HEK293 (cell line): ENCODE data around the gene DTHD1.

ENCODE experiments used
- CTCF ChIA-PET: fragments of 350-600 bp; formaldehyde crosslinking; extraction: SDS; loops from one replicate; lab custom pipeline; 2021; ENCODE audit warnings: antibody characterized with exemption; lab: Yijun Ruan, JAX
- POLR2A ChIA-PET: fragments of 300-600 bp; formaldehyde crosslinking; extraction: SDS; loops from one replicate; lab custom pipeline; 2020; ENCODE audit warnings: antibody characterized with exemption, inconsistent platforms; lab: Yijun Ruan, JAX
- H3K27ac ChIP-seq: fragments of 200-500 bp; sonication (Bioruptor generic); 2 replicates; pipeline ENCODE4 v1.5.1; 2014; ENCODE audit warnings: low read depth, low read length, control low read depth, inconsistent platforms; ENCODE audit errors: extremely low read depth
- H3K36me3 ChIP-seq, 2 experiments: fragments of 200-500 bp in 1 of 2; sonication (Bioruptor generic) in 1 of 2; 1 replicate in 1 of 2; 2 replicates in 1 of 2; pipeline ENCODE4 v1.5.1; 2014 to 2017; ENCODE audit warnings: inconsistent platforms in 2 of 2, low read length in 2 of 2; ENCODE audit not compliant: control insufficient read depth in 2 of 2, insufficient read depth in 1 of 2
- H3K4me1 ChIP-seq: fragments of 200-500 bp; sonication (Bioruptor generic); 2 replicates; pipeline ENCODE4 v1.5.1; 2014; ENCODE audit warnings: mild to moderate bottlenecking, low read length, inconsistent platforms; ENCODE audit not compliant: control insufficient read depth, insufficient read depth
- H3K4me3 ChIP-seq: 2 replicates; pipeline ENCODE4 v1.5.1; 2011; ENCODE audit warnings: low read depth, mild to moderate bottlenecking, control low read depth, low read length, moderate library complexity
- H3K9me3 ChIP-seq: fragments of 200-500 bp; sonication (Bioruptor generic); 2 replicates; pipeline ENCODE4 v1.5.1; 2014; ENCODE audit warnings: low read depth, low read length, inconsistent platforms; ENCODE audit not compliant: control insufficient read depth, insufficient read depth
- HOXD13 ChIP-seq: sonication (generic); formaldehyde crosslinking; IDR thresholded peaks from 2 replicates; pipeline ENCODE4 v1.8.0; 2022; ENCODE audit warnings: missing genetic modification reagents, borderline replicate concordance
- KLF10 ChIP-seq: fragments of 450-650 bp; IDR thresholded peaks from 2 replicates; pipeline ENCODE4 v1.5.1; 2018; ENCODE audit warnings: missing biosample characterization, mild to moderate bottlenecking, missing genetic modification characterization
- SETDB1 ChIP-seq: IDR thresholded peaks from one replicate; pipeline ENCODE4 v1.6.1; 2017; ENCODE audit warnings: mild to moderate bottlenecking, low read length, moderate library complexity, mixed read lengths; ENCODE audit not compliant: insufficient read length
- ZFP41 ChIP-seq: fragments of 450-650 bp; formaldehyde crosslinking; IDR thresholded peaks from 2 replicates; pipeline ENCODE4 v1.5.1; 2016; ENCODE audit warnings: missing biosample characterization, missing genetic modification characterization, borderline replicate concordance
- ZNF175 ChIP-seq: fragments of 450-650 bp; formaldehyde crosslinking; IDR thresholded peaks from 2 replicates; pipeline ENCODE4 v1.5.1; 2016; ENCODE audit warnings: missing biosample characterization, missing genetic modification characterization
- ZNF266 ChIP-seq: fragments of 450-650 bp; formaldehyde crosslinking; IDR thresholded peaks from 2 replicates; pipeline ENCODE4 v1.5.1; 2016; ENCODE audit warnings: missing biosample characterization, missing genetic modification characterization, low read depth
- ZNF335 ChIP-seq: fragments of 450-650 bp; formaldehyde crosslinking; conservative IDR thresholded peaks from 2 replicates; pipeline ENCODE4 v1.5.1; 2016; ENCODE audit warnings: missing biosample characterization, missing genetic modification characterization
- ZNF423 ChIP-seq: fragments of 450-650 bp; formaldehyde crosslinking; IDR thresholded peaks from 2 replicates; pipeline ENCODE4 v1.5.1; 2016; ENCODE audit warnings: missing biosample characterization, missing genetic modification characterization
- ZNF664 ChIP-seq: fragments of 450-650 bp; formaldehyde crosslinking; IDR thresholded peaks from 2 replicates; pipeline ENCODE4 v1.5.1; 2016; ENCODE audit warnings: missing biosample characterization, missing genetic modification characterization
- ZNF701 ChIP-seq: fragments of 450-650 bp; formaldehyde crosslinking; IDR thresholded peaks from 2 replicates; pipeline ENCODE4 v1.5.1; 2016; ENCODE audit warnings: missing biosample characterization, missing genetic modification characterization
- TF ChIP-seq, protein P1 (sequence below): IDR thresholded peaks from 2 replicates; pipeline ENCODE4 v1.6.1; 2011; ENCODE audit warnings: mild to moderate bottlenecking, low read depth, low read length, borderline replicate concordance
- TF ChIP-seq, protein P2 (sequence below): fragments of 450-650 bp; formaldehyde crosslinking; conservative IDR thresholded peaks from 2 replicates; pipeline ENCODE4 v1.5.1; 2016; ENCODE audit warnings: low read depth, missing biosample characterization, missing genetic modification characterization
- TF ChIP-seq, protein P3 (sequence below): fragments of 450-650 bp; formaldehyde crosslinking; IDR thresholded peaks from 2 replicates; pipeline ENCODE4 v1.5.1; 2017; ENCODE audit warnings: missing biosample characterization, missing genetic modification characterization
- TF ChIP-seq, protein P4 (sequence below): fragments of 450-650 bp; formaldehyde crosslinking; IDR thresholded peaks from 2 replicates; pipeline ENCODE4 v1.5.1; 2016; ENCODE audit warnings: missing biosample characterization, missing genetic modification characterization
- TF ChIP-seq, protein P5 (sequence below): fragments of 450-650 bp; formaldehyde crosslinking; IDR thresholded peaks from 2 replicates; pipeline ENCODE4 v1.5.1; 2017; ENCODE audit warnings: missing biosample characterization, missing genetic modification characterization

DTHD1 gene

DNA sequence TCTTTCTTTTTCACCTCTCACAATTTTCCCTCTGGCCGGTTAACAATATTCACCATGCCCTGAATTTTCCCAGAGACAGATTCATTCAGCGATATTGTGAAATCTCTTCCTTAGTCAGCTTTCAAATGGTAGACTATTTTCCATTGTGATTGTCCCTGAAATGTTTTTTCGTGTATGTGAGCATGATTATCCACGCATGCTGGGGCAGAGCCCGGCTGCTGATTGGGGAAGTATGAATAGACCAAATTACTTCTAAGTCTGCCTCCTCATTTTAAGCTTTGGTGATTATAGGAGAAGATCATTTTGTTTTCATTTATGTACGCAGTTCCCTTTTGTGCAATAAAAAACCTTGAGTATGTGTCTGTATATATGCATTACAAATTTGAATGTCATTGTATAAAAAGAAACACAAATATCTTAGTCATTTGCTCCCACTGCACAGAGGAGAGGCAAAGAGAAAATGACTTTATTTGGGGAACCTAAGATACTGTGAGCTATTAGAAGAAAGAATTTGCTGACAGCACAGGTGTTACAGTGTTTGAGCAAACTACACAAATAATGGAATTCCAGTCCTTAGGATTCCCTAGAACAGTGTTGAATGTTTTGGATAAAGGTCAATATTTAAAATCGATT is 11.3 kb downstream of the DTHD1 start:
- ChIA-PET POLR2A (no interaction called here), CTCF (no interaction called here)
- H3K9me3 ChIP-seq, result no peaks in the 10 kb centered on the region
- no peak overlapping the region for H3K27ac ChIP-seq
- no peaks in the 10 kb centered on the region for H3K36me3 ChIP-seq
- H3K4me1 ChIP-seq, result no peaks in the 10 kb centered on the region
- TF ChIP-seq, protein P1, sequence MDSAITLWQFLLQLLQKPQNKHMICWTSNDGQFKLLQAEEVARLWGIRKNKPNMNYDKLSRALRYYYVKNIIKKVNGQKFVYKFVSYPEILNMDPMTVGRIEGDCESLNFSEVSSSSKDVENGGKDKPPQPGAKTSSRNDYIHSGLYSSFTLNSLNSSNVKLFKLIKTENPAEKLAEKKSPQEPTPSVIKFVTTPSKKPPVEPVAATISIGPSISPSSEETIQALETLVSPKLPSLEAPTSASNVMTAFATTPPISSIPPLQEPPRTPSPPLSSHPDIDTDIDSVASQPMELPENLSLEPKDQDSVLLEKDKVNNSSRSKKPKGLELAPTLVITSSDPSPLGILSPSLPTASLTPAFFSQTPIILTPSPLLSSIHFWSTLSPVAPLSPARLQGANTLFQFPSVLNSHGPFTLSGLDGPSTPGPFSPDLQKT, result no peak
- TF ChIP-seq SETDB1 (no peak), ZNF175 (no peak), ZNF664 (tag by site-specific recombination) (no peak), KLF10 (tag by site-specific recombination) (no peak)
- TF ChIP-seq, protein P2, sequence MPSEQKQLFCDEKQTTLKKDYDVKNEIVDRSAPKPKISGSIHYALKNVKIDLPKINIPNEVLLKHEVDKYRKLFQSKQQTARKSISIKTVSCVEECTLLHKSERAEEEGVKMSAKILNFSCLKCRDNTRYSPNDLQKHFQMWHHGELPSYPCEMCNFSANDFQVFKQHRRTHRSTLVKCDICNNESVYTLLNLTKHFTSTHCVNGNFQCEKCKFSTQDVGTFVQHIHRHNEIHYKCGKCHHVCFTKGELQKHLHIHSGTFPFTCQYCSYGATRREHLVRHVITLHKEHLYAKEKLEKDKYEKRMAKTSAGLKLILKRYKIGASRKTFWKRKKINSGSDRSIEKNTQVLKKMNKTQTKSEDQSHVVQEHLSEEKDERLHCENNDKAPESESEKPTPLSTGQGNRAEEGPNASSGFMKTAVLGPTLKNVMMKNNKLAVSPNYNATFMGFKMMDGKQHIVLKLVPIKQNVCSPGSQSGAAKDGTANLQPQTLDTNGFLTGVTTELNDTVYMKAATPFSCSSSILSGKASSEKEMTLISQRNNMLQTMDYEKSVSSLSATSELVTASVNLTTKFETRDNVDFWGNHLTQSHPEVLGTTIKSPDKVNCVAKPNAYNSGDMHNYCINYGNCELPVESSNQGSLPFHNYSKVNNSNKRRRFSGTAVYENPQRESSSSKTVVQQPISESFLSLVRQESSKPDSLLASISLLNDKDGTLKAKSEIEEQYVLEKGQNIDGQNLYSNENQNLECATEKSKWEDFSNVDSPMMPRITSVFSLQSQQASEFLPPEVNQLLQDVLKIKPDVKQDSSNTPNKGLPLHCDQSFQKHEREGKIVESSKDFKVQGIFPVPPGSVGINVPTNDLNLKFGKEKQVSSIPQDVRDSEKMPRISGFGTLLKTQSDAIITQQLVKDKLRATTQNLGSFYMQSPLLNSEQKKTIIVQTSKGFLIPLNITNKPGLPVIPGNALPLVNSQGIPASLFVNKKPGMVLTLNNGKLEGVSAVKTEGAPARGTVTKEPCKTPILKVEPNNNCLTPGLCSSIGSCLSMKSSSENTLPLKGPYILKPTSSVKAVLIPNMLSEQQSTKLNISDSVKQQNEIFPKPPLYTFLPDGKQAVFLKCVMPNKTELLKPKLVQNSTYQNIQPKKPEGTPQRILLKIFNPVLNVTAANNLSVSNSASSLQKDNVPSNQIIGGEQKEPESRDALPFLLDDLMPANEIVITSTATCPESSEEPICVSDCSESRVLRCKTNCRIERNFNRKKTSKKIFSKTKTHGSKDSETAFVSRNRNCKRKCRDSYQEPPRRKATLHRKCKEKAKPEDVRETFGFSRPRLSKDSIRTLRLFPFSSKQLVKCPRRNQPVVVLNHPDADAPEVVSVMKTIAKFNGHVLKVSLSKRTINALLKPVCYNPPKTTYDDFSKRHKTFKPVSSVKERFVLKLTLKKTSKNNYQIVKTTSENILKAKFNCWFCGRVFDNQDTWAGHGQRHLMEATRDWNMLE, result no peak
- TF ChIP-seq, protein P3, sequence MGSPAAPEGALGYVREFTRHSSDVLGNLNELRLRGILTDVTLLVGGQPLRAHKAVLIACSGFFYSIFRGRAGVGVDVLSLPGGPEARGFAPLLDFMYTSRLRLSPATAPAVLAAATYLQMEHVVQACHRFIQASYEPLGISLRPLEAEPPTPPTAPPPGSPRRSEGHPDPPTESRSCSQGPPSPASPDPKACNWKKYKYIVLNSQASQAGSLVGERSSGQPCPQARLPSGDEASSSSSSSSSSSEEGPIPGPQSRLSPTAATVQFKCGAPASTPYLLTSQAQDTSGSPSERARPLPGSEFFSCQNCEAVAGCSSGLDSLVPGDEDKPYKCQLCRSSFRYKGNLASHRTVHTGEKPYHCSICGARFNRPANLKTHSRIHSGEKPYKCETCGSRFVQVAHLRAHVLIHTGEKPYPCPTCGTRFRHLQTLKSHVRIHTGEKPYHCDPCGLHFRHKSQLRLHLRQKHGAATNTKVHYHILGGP (tag by site-specific recombination), result no peak
- no peak overlapping the region for H3K4me3 ChIP-seq

DNA sequence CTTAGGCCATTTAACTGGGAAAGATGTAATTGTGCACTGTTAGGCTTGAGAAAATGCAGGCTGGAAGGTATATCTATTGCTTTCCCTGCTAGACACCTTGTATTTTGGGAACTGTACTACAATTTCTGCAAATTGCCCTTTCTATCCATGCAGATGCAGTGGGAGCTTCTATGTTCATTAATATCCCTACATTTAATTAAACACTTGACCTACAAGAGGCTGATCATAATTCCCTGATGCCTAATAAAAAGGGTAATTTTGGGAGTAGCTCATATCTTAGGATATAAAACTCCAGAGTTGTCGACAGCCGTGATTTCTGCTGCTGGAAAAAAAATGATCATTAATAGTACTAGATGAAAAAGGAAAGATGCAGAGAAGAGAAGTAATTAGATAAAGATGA is 19.7 kb downstream of the DTHD1 start:
- Histone ChIP-seq H3K36me3 (no peaks in the 10 kb centered on the region), H3K9me3 (no peaks in the 10 kb centered on the region), H3K4me3 (no peak overlapping the region), H3K4me1 (no peaks in the 10 kb centered on the region), H3K27ac (no peak overlapping the region)
- CTCF ChIA-PET, result no interaction called here
- POLR2A ChIA-PET, result no interaction called here
- TF ChIP-seq, protein P4, sequence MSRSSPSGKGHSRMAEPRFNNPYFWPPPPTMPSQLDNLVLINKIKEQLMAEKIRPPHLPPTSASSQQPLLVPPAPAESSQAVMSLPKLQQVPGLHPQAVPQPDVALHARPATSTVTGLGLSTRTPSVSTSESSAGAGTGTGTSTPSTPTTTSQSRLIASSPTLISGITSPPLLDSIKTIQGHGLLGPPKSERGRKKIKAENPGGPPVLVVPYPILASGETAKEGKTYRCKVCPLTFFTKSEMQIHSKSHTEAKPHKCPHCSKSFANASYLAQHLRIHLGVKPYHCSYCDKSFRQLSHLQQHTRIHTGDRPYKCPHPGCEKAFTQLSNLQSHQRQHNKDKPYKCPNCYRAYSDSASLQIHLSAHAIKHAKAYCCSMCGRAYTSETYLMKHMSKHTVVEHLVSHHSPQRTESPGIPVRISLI (tag by site-specific recombination), result no peak
- no peak for TF ChIP-seq ZNF423 (tag by site-specific recombination)
- TF ChIP-seq ZNF266 (tag by site-specific recombination), result no peak
- TF ChIP-seq HOXD13 (CRISPR knock-in tag), result no peak
- TF ChIP-seq, protein P3 (tag by site-specific recombination), result no peak
- no peak for TF ChIP-seq ZFP41 (tag by site-specific recombination)
- TF ChIP-seq, protein P5, sequence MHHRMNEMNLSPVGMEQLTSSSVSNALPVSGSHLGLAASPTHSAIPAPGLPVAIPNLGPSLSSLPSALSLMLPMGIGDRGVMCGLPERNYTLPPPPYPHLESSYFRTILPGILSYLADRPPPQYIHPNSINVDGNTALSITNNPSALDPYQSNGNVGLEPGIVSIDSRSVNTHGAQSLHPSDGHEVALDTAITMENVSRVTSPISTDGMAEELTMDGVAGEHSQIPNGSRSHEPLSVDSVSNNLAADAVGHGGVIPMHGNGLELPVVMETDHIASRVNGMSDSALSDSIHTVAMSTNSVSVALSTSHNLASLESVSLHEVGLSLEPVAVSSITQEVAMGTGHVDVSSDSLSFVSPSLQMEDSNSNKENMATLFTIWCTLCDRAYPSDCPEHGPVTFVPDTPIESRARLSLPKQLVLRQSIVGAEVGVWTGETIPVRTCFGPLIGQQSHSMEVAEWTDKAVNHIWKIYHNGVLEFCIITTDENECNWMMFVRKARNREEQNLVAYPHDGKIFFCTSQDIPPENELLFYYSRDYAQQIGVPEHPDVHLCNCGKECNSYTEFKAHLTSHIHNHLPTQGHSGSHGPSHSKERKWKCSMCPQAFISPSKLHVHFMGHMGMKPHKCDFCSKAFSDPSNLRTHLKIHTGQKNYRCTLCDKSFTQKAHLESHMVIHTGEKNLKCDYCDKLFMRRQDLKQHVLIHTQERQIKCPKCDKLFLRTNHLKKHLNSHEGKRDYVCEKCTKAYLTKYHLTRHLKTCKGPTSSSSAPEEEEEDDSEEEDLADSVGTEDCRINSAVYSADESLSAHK, result no peak
- TF ChIP-seq ZNF335 (tag by site-specific recombination), result no peak
- no peak for TF ChIP-seq ZNF701
